Endothelial cell of umbilical vein (primary cell): ENCODE results near the gene GALNT9. TPM values are rescaled to one million over a fixed set of nuclear protein-coding genes. Genes with fewer than 3 reads are reported as not detected.

Experiments used
- BruUV-seq: library from RNA; stranded (reverse); fragments of 400-500 nt; replicated peaks from 2 replicates; lab custom pipeline; 2021; lab: Mats Ljungman, UMichigan
- CTCF ChIA-PET: fragments of 300-600, 350-600 bp; sonication (Branson Sonifier 250); formaldehyde crosslinking; loops from one replicate; lab custom pipeline; 2021; ENCODE audit warnings: antibody characterized with exemption, inconsistent platforms; lab: Charles Lee
- POLR2A ChIA-PET: fragments of 300-600, 350-600 bp; sonication (Branson Sonifier 250); formaldehyde crosslinking; loops from one replicate; lab custom pipeline; 2021; ENCODE audit warnings: antibody characterized with exemption, inconsistent platforms; lab: Charles Lee
- DNase-seq: peaks from one replicate; pipeline ENCODE4 v3.0.0-alpha.2; 2011; ENCODE audit warnings: low read depth, low spot score
- FAIRE-seq: peaks from 2 replicates; lab custom pipeline; 2011; peaks lifted over from hg19 to GRCh38; lab: Jason Lieb, UNC
- H2AFZ ChIP-seq: 2 replicates; pipeline ENCODE4 v1.6.0; 2012; ENCODE audit warnings: low read depth, low read length, control low read depth, inconsistent platforms
- H3K27ac ChIP-seq: 2 replicates; pipeline ENCODE4 v1.5.1; 2011; ENCODE audit warnings: low read depth, mild to moderate bottlenecking, control low read depth, low read length, moderate library complexity; ENCODE audit not compliant: insufficient read depth
- H3K27me3 ChIP-seq, 2 experiments: 2 replicates each; pipeline versions ENCODE4 v1.6.0 to v1.6.1; 2011; ENCODE audit warnings: low read length in 2 of 2, mixed read lengths in 1 of 2; ENCODE audit not compliant: control insufficient read depth in 2 of 2, insufficient read depth in 2 of 2
- H3K36me3 ChIP-seq, 2 experiments: 2 replicates in 1 of 2; 3 replicates in 1 of 2; pipeline ENCODE4 v1.5.1; 2011; ENCODE audit warnings: low read length in 2 of 2, mild to moderate bottlenecking in 1 of 2, moderate library complexity in 1 of 2; ENCODE audit not compliant: control insufficient read depth in 2 of 2, insufficient read depth in 2 of 2; ENCODE audit errors: extremely low read depth in 1 of 2
- H3K4me1 ChIP-seq: 3 replicates; pipeline ENCODE4 v1.5.1; 2011; ENCODE audit warnings: mild to moderate bottlenecking, low read length; ENCODE audit not compliant: control insufficient read depth, insufficient read depth; ENCODE audit errors: extremely low read depth
- H3K4me2 ChIP-seq: 2 replicates; pipeline ENCODE4 v1.6.1; 2011; ENCODE audit warnings: low read length, control low read depth, mixed read lengths; ENCODE audit not compliant: insufficient read depth
- H3K4me3 ChIP-seq, 3 experiments: fragments of 200-600 bp in 1 of 3; sonication (generic), shearing (Covaris generic) in 1 of 3; replicated peaks in 1 of 3; 2 replicates each; pipeline ENCODE4 v1.5.1; 2011 to 2016; ENCODE audit warnings: control low read depth in 3 of 3, low read length in 3 of 3, mild to moderate bottlenecking in 2 of 3, inconsistent platforms in 1 of 3, low read depth in 1 of 3, moderate library complexity in 1 of 3; ENCODE audit not compliant: insufficient read depth in 1 of 3
- H3K79me2 ChIP-seq: 2 replicates; pipeline ENCODE4 v1.6.0; 2012; ENCODE audit warnings: low read length, inconsistent platforms; ENCODE audit not compliant: control insufficient read depth, insufficient read depth
- H3K9ac ChIP-seq: replicated peaks from 2 replicates; pipeline ENCODE3; 2011; ENCODE audit warnings: low read length, control low read depth; ENCODE audit not compliant: insufficient read depth; ENCODE audit errors: extremely low read depth
- H3K9me1 ChIP-seq: replicated peaks from 3 replicates; pipeline ENCODE4 v1.6.0; 2011; ENCODE audit warnings: mild to moderate bottlenecking, low read length; ENCODE audit not compliant: control insufficient read depth, insufficient read depth; ENCODE audit errors: extremely low read depth
- H3K9me3 ChIP-seq: replicated peaks from 2 replicates; pipeline ENCODE4 v1.5.1; 2012; ENCODE audit warnings: low read length, inconsistent platforms; ENCODE audit not compliant: control insufficient read depth, insufficient read depth
- H4K20me1 ChIP-seq: replicated peaks from 2 replicates; pipeline ENCODE3; 2011; ENCODE audit warnings: mild to moderate bottlenecking, low read length; ENCODE audit not compliant: control insufficient read depth, insufficient read depth; ENCODE audit errors: extremely low read depth
- EZH2 ChIP-seq: IDR thresholded peaks from 2 replicates; pipeline ENCODE4 v1.6.1; 2012; ENCODE audit warnings: borderline replicate concordance, low read depth, mild to moderate bottlenecking, moderate library complexity, low read length, inconsistent platforms; ENCODE audit not compliant: severe bottlenecking
- FOS ChIP-seq: IDR thresholded peaks from 2 replicates; pipeline ENCODE4 v1.6.1; 2011; ENCODE audit warnings: mild to moderate bottlenecking, low read length, moderate library complexity, borderline replicate concordance; ENCODE audit not compliant: insufficient read depth
- GATA2 ChIP-seq: IDR thresholded peaks from 2 replicates; pipeline ENCODE4 v1.7.0; 2011; ENCODE audit warnings: low read depth, mild to moderate bottlenecking, moderate library complexity, mixed read lengths, low read length; ENCODE audit not compliant: insufficient read length, insufficient read depth
- JUN ChIP-seq: IDR thresholded peaks from 2 replicates; pipeline ENCODE4 v1.6.1; 2011; ENCODE audit warnings: borderline replicate concordance, low read depth; ENCODE audit not compliant: insufficient read length, insufficient read depth
- MYC ChIP-seq: IDR thresholded peaks from one replicate; pipeline ENCODE4 v1.6.1; 2011; ENCODE audit warnings: mild to moderate bottlenecking, low read depth, low read length
- POLR2A ChIP-seq: IDR thresholded peaks from 2 replicates; pipeline ENCODE4 v1.6.1; 2012; ENCODE audit warnings: low read depth, mild to moderate bottlenecking, control low read depth, low read length
- POLR2AphosphoS5 ChIP-seq: IDR thresholded peaks from 2 replicates; pipeline ENCODE4 v1.6.1; 2012; ENCODE audit warnings: low read depth, mild to moderate bottlenecking, control low read depth, low read length, moderate library complexity; ENCODE audit not compliant: insufficient read depth
- dilution Hi-C: fragments of 300-500 bp; cut with MboI; formaldehyde crosslinking; loops from one replicate; pipeline ENCODE4 v1.15.0; 2019; ENCODE audit warnings: low sequenced_read_pairs; ENCODE audit not compliant: extremely low pct_ligation_motif_present
- intact Hi-C: fragments of 100-400 bp; cut with micrococcal nuclease; formaldehyde crosslinking; loops from one replicate; pipeline ENCODE4 v1.10.0; 2022
- polyA plus RNA-seq, 4 experiments: library from polyadenylated mRNA; depleted of rRNA in 3 of 4; stranded (reverse) in 3 of 4; unstranded in 1 of 4; fragments of >200 nt; gene quantifications; 2 replicates each; pipeline versions ENCODE4 v1.2.1 to v1.2.3, GENCODE V29; 2011 to 2012; ENCODE audit warnings: missing spikeins in 1 of 4
- total RNA-seq: library from RNA; stranded (reverse); gene quantifications from 2 replicates; pipeline ENCODE4 v1.2.3, GENCODE V29; 2021
- TF ChIP-seq, protein P1 (sequence below): IDR thresholded peaks from 2 replicates; pipeline ENCODE4 v1.6.1; 2011; ENCODE audit not compliant: insufficient read depth, insufficient read length

GALNT9 gene
- total and polyA plus RNA-seq, 2 donors (not counting 3 experiments of a cell fraction or from before 2014, with no cell fraction given), result 0.14 to 0.73 TPM

DNA sequence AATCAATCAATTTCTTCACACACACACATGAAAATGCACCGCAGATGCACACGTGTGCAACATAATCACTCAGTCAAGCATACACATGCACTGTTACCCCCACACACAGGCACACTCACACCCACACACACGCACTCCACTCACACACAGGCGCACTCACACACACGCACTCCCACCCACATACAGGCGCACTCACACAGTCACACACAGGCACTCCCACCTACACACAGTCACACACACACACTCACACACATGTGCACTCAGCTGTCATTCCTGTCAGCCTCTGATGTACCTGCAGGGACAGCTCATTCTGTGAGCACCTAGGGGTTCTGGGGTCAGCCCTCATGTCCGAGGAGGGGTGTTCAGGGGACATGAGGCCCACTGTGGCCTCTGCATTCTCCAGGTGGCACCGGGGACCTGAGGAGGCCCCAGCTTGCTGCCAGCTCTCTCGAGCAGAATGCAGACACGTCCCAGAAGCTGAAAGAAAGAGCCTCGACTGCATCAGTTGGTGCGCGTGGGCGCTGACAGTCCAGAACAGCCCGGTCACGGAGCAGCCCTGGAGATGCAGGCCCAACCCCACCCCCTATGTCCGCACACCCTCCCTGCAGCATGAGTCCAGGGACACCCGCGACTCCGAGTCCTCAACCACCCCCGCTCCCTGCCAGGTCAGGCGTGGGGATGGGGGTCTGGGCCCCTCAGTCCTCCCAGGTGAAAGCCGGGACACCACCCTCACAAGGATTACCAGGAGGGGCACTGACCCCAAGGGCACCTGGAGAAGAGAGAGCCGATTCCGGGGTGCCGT, 115.8 kb downstream of the GALNT9 start:
- TF ChIP-seq FOS, result no peak
- no peak for TF ChIP-seq GATA2
- no peak for TF ChIP-seq POLR2AphosphoS5
- TF ChIP-seq JUN, result no peak
- no peak for TF ChIP-seq EZH2
- TF ChIP-seq, protein P1, sequence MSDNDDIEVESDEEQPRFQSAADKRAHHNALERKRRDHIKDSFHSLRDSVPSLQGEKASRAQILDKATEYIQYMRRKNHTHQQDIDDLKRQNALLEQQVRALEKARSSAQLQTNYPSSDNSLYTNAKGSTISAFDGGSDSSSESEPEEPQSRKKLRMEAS, result no peak
- no peak for TF ChIP-seq MYC
- TF ChIP-seq POLR2A, result no peak
- H2AFZ ChIP-seq, result no peak overlapping the region
- H3K9me3 ChIP-seq, result no peaks in the 10 kb centered on the region
- no peaks in the 10 kb centered on the region for H4K20me1 ChIP-seq
- intact Hi-C loops (no loop called here), dilution Hi-C loops (no loop called here)
- H3K27ac ChIP-seq, result no peak overlapping the region
- H3K4me1 ChIP-seq, result no peaks in the 10 kb centered on the region
- DNase-seq, result no peak
- POLR2A ChIA-PET, result interaction anchor here (0.6 kb wide), 1 partner anchor 40 kb away, joined by 7 read pairs; no protein-coding TSS in a partner anchor
- no peak for FAIRE-seq
- CTCF ChIA-PET, result no interaction called here
- no peaks in the 10 kb centered on the region for H3K36me3 ChIP-seq
- no TSS peak for BruUV-seq
- H3K9me1 ChIP-seq, result no peaks in the 10 kb centered on the region
- H3K9ac ChIP-seq, result no peak overlapping the region
- H3K79me2 ChIP-seq, result no peaks in the 10 kb centered on the region
- H3K27me3 ChIP-seq, result no peaks in the 10 kb centered on the region
- no peak overlapping the region for H3K4me3 ChIP-seq
- H3K4me2 ChIP-seq, result no peak overlapping the region
